Measurements from ENCODE around the gene PTPRN2.

Gene PTPRN2

DNA sequence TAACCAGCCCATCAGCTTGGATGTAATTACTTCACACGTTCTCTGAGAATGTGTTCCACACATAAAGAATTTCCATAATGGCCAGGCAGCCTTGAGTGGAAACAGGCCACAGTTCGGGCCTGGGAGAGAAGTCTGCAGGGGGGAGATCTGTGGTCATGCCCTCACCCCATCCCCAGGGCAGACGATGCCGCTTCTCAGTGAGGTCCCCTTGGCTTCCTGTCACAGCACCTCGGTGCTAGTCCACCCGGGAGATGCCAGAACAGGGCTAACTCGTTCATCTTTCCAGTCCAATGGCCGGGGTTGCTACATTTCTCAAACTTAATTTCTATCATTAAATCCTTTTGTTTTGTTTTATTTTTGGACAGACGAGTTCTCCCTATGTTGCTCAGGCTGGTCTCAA is 624.1 kb downstream of the PTPRN2 start:
- H3K4me3 ChIP-seq (ENCODE audit: low read depth, low read length): no peak overlapping the region
- TF ChIP-seq, protein P1, sequence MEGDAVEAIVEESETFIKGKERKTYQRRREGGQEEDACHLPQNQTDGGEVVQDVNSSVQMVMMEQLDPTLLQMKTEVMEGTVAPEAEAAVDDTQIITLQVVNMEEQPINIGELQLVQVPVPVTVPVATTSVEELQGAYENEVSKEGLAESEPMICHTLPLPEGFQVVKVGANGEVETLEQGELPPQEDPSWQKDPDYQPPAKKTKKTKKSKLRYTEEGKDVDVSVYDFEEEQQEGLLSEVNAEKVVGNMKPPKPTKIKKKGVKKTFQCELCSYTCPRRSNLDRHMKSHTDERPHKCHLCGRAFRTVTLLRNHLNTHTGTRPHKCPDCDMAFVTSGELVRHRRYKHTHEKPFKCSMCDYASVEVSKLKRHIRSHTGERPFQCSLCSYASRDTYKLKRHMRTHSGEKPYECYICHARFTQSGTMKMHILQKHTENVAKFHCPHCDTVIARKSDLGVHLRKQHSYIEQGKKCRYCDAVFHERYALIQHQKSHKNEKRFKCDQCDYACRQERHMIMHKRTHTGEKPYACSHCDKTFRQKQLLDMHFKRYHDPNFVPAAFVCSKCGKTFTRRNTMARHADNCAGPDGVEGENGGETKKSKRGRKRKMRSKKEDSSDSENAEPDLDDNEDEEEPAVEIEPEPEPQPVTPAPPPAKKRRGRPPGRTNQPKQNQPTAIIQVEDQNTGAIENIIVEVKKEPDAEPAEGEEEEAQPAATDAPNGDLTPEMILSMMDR (conservative IDR thresholded peaks at IDR 0.05; ENCODE audit: low read depth, low read length): no peak
- DNase-seq (ENCODE audit: low read depth): no peak

DNA sequence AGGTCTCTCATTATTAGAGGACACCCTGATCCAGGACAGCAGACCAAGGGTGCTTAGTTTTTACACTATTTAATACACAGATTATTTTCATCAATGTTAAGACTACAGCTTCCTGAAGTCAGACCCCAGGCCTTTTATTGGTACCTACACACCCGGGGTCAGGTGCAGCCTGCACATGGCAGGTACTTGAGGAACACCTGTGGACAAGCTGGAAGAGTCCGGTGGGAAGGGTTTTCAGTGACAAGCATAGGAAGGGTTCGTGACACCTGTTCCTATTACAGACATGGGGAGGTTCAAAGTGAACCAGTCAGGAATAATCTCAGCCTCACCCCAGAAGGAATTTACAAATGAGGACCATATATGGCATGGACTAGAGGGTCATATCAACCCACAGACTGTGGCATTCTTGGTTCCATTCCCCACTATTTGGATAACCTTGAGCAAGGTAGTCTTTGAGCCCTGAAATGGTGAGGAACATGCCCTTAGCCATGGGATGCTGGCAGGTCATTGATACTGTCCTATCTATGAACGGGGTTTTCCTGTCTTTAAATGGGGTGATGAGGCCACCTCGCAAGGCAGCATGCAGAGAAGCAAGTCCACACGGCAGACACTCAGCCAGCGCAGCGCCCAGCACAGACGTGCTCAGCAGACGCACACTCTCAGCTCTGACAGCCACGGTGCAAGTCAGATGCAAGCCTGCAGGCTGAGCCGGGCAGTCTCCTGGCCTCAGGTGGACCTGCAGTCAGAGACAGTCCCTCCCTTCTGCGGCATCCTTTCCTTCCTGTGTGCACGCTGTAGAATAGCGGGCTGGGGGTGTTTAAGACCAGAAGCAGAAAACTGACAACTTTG is 624.9 kb downstream of the PTPRN2 start:
- no peak overlapping the region for H3K4me3 ChIP-seq (ENCODE audit: low read depth, low read length)
- TF ChIP-seq, protein P1 (conservative IDR thresholded peaks at IDR 0.05; ENCODE audit: low read depth, low read length): no peak
- DNase-seq (ENCODE audit: low read depth): no peak

DNA sequence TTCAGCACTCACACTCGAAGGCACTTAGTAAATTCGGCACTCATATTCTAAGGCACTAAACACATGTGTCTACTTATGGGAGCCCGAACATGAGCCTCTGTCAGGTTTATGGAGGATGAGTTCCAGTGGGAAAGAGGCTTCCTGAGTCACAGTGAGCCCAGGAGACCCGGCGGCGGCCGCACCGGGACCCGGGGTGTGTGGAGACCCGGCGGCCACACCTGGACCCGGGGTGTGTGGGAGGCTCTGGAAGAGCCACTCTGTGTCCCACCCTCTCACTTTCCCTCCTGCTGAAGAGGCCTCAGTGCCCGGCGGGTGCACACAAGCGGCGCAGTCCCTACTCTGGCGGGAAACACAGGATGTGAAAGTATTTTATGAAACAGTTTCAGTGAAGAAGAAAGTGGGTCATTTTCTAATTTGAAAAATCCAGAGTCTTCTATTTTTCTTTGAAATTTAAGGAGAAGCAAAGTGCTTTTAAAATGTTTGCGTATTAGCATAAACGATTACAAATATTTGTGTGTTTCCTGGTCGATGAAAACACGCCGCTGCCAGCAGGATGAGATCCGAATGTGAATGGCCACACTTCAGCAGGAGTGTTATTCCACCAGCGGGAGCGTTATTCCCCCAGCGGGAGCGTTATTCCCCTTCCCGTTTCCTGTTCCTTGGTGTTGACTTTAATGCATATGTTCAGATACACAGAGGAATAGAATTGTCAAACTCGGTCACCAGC is 625.7 kb downstream of the PTPRN2 start:
- TF ChIP-seq, protein P1 (conservative IDR thresholded peaks at IDR 0.05; ENCODE audit: low read depth, low read length): no peak
- no peak overlapping the region for H3K4me3 ChIP-seq (ENCODE audit: low read depth, low read length)
- DNase-seq (ENCODE audit: low read depth): no peak

DNA sequence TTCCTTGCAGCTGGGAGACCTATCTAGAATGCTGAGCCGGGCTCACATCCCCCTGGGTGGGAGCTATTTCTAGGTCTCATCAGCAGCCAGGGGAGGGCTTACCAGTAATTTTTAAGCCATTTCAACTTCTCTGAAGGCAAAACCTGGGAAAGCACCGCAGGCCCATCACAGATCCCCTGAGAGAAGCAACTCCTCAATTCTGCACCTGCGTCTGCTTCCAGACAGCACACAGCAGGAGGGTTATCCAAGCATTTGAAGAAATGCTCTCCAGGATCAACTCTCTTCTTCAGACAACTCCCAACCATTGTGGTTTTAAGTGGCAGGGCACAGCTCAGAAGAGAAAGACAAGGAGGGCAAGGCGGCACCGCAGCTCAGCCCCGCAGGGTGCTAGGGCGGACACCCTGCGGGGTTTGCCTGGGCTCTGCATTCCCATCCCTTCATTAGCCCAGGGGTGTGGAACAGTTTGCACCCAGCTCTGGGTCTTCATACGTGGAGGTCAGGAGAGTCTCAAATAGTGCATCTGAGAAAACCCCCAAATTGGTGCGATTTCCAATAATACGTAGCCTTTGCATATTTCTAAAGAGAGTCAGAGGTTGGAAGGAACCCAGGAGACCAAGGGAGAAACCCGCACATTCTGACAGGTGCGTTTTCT is 632.1 kb downstream of the PTPRN2 start:
- TF ChIP-seq, protein P1 (conservative IDR thresholded peaks at IDR 0.05; ENCODE audit: low read depth, low read length): no peak
- DNase-seq (ENCODE audit: low read depth): no peak
- H3K4me3 ChIP-seq (ENCODE audit: low read depth, low read length): no peak overlapping the region

DNA sequence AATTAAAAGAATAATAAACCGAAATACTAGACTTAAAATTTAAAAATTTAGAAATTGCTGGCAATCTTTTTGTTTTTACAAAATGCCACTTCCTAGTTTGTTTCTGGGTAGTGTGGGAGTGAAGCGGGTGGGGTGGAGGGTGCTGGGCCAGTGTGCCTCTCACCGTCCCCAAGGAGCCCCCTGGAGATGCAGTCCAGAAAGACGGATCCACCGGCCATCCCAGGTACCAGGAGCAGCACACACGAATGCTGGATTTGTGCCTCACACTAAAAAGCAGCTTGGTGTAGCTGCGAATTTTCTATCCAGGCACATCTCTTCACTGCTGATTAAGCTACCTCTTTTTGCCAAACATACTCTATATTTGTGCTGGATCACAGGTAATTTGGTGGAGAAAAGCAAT is 632.7 kb downstream of the PTPRN2 start:
- no peak overlapping the region for H3K4me3 ChIP-seq (ENCODE audit: low read depth, low read length)
- DNase-seq (ENCODE audit: low read depth): no peak
- TF ChIP-seq, protein P1 (conservative IDR thresholded peaks at IDR 0.05; ENCODE audit: low read depth, low read length): no peak

DNA sequence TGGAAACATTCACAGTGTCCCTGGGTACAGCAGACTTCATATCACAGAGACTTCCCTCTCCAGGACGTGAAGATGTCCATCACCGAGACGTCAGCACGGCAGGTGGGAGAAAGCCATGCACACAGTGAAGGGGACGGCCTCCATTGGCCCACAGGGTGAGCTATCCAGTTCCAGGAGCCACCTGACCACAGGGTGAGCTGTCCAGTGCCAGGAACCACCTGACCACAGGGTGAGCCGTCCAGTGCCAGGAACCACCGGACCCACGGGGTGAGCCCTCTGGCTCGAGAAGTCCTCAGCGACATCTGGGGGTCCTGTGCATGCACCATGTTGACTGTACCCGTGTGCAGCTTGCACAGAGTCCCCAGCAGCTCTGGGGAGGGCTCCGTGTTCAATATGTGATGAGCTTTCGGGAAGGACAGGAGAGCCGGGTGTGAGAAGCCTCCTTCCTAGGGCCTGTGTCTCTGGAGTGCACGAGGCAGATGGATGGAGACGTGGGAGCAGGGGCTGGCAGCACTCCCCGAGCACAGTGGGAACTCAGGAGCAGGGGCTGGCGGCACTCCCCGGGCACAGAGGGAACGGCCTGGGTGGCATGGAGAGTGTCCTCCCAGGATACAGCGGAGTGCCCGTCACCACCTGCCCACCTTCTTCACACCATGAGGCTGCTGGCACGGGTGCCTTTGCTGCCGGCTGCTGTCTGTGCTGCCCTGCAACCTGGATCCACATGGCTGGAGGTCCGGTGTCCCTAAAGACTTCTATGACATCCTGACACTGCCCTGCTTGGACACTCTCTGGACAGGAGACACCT is 634.6 kb downstream of the PTPRN2 start:
- TF ChIP-seq, protein P1 (conservative IDR thresholded peaks at IDR 0.05; ENCODE audit: low read depth, low read length): no peak
- no peak overlapping the region for H3K4me3 ChIP-seq (ENCODE audit: low read depth, low read length)
- DNase-seq (ENCODE audit: low read depth): no peak

All from choroid plexus epithelial cell (primary cell).